ENCODE measurements around the gene MDGA2.

DNA sequence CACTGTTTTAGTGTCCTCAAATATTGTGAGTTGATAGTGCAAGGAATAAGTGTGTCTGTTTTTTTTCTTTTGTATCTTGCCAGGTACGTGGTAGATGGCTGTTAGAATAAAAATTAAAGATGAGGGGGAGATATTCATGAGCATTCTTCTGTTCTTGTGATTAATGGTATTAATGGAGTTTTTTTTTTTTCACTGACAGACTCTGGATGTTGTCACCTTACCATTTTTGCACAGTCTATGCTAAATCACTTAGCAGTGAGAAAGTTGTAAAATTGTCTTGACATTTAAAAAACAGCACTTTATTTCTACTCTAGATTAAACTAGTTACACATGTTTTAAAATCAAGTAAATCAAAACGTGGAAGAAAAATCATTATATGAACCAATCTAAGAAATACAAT is 204.3 kb downstream of the MDGA2 start:
- TF ChIP-seq NFRKB (IDR thresholded peaks at IDR 0.05) (no peak), ELF4 (IDR thresholded peaks at IDR 0.05) (no peak), FOXM1 (IDR thresholded peaks at IDR 0.05; ENCODE audit: borderline replicate concordance) (no peak), HDGF (IDR thresholded peaks at IDR 0.05; ENCODE audit: borderline replicate concordance) (no peak), FOXA1 (IDR thresholded peaks at IDR 0.05) (no peak), BHLHE40 (IDR thresholded peaks at IDR 0.05; ENCODE audit: borderline replicate concordance) (no peak), TARDBP (IDR thresholded peaks at IDR 0.05) (no peak), FOXK2 (IDR thresholded peaks at IDR 0.05) (no peak), SP1 (IDR thresholded peaks at IDR 0.05) (no peak)
- TF ChIP-seq, protein P1, sequence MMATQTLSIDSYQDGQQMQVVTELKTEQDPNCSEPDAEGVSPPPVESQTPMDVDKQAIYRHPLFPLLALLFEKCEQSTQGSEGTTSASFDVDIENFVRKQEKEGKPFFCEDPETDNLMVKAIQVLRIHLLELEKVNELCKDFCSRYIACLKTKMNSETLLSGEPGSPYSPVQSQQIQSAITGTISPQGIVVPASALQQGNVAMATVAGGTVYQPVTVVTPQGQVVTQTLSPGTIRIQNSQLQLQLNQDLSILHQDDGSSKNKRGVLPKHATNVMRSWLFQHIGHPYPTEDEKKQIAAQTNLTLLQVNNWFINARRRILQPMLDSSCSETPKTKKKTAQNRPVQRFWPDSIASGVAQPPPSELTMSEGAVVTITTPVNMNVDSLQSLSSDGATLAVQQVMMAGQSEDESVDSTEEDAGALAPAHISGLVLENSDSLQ (IDR thresholded peaks at IDR 0.05), result no peak
